ENCODE data around the gene CLIC5. TPM values are rescaled to one million over a fixed set of nuclear protein-coding genes. Genes with fewer than 3 reads are reported as not detected.

CLIC5 gene
- total RNA-seq, 1 experiment from 2014 or later, result 0.20 TPM

GRCh38 chr6:45881705-45882467 lies 133.8 kb downstream of the CLIC5 start:
- H4K5ac ChIP-seq (ENCODE audit: insufficient read length, low read depth, low read length), result no peak overlapping the region
- H3K23ac ChIP-seq (ENCODE audit: insufficient read length, low read depth, low read length), result no peak overlapping the region
- no peak overlapping the region for H2BK12ac ChIP-seq (ENCODE audit: insufficient read length, low read depth, low read length)
- no peak overlapping the region for H4K8ac ChIP-seq (replicated peaks; ENCODE audit: insufficient read length, low read depth, low read length)
- Mint-ChIP-seq H3K4me1 (no peaks in the 10 kb centered on the region), H3K36me3 (ENCODE audit: insufficient read depth in 1 of 3, low read depth in 3 of 3) (no peaks in the 10 kb centered on the region), H3K4me3 (no peak overlapping the region), H3K27me3 (ENCODE audit: low read depth) (no peaks in the 10 kb centered on the region; the same call in 1 of the 2 replicates), H3K9me3 (no peaks in the 10 kb centered on the region), H3K27ac (no peak overlapping the region)
- H2BK20ac ChIP-seq (ENCODE audit: low read depth, low read length, poor library complexity, severe bottlenecking), result no peak overlapping the region
- H3T11ph ChIP-seq (ENCODE audit: low read length), result no peak overlapping the region
- H3K79me1 ChIP-seq (ENCODE audit: insufficient read depth, low read depth, low read length, poor library complexity, severe bottlenecking), result no peaks in the 10 kb centered on the region
- H3K14ac ChIP-seq (ENCODE audit: insufficient read depth, low read length), result no peak overlapping the region
- no peak overlapping the region for H4K91ac ChIP-seq (ENCODE audit: insufficient read length, low read depth, low read length)
- TF ChIP-seq CTCF (conservative IDR thresholded peaks at IDR 0.05), result no peak
- no peak overlapping the region for H2BK5ac ChIP-seq (ENCODE audit: insufficient read length, low read length)
- no peak overlapping the region for H3K27ac ChIP-seq (ENCODE audit: insufficient read length, low read depth, low read length)
- H3K18ac ChIP-seq (ENCODE audit: insufficient read length, low read depth, low read length), result no peak overlapping the region
- WGBS (ENCODE audit: extremely low coverage, insufficient read length, low lambda C conversion rate), result no CpG with 5 or more reads among the region's 3 CpGs
- no peak overlapping the region for H3K4me2 ChIP-seq (ENCODE audit: insufficient read depth, insufficient read length, low read length)
- no peak for DNase-seq
- H2AK5ac ChIP-seq (ENCODE audit: insufficient read length, low read length), result no peak overlapping the region
- H3K27me3 ChIP-seq (ENCODE audit: insufficient read depth, low read length), result no peaks in the 10 kb centered on the region
- H3K9me3 ChIP-seq (ENCODE audit: control insufficient read depth, low read depth, low read length), result no peaks in the 10 kb centered on the region
- H4K20me1 ChIP-seq (ENCODE audit: control insufficient read depth, insufficient read depth, insufficient read length), result no peaks in the 10 kb centered on the region
- no peak overlapping the region for H2BK120ac ChIP-seq (ENCODE audit: low read depth, low read length, poor library complexity, severe bottlenecking)
- H3K9ac ChIP-seq (ENCODE audit: extremely low read depth, insufficient read length, low read length), result no peak overlapping the region
- no peaks in the 10 kb centered on the region for H3K23me2 ChIP-seq (ENCODE audit: insufficient read length, low read depth, low read length, poor library complexity, severe bottlenecking)
- no peaks in the 10 kb centered on the region for H3K79me2 ChIP-seq (ENCODE audit: insufficient read depth, low read length)
- no peak overlapping the region for H3K56ac ChIP-seq (ENCODE audit: insufficient read length, low read depth, low read length)
- no peaks in the 10 kb centered on the region for H3K4me1 ChIP-seq (ENCODE audit: insufficient read depth, low read length)
- H3K4ac ChIP-seq (ENCODE audit: low read depth, low read length), result no peak overlapping the region
- H2AFZ ChIP-seq (ENCODE audit: low read length), result no peak overlapping the region
- no peak overlapping the region for H2BK15ac ChIP-seq (ENCODE audit: low read depth, low read length)

Measured in H9 (cell line).